Uterus (tissue), 4 donors: ENCODE data around the gene CEP104. TPM values are rescaled to one million over a fixed set of nuclear protein-coding genes. Genes with fewer than 3 reads are reported as not detected.

Source experiments
- DNase-seq, 2 donors: peaks; one replicate each; pipeline ENCODE4 v3.0.0-alpha.2; 2019 to 2020
- H3K27ac ChIP-seq, 2 donors: fragments of 200-600 bp; sonication (generic); 1 replicate in 1 of 2; 2 replicates in 1 of 2; pipeline ENCODE4 v1.5.1; 2016 to 2018
- H3K27me3 ChIP-seq, 2 donors: fragments of 200-600 bp; sonication (generic); one replicate each; pipeline ENCODE4 v1.5.1; 2018 to 2019; ENCODE audit warnings: control low read depth in 1 of 2
- H3K36me3 ChIP-seq, 2 donors: fragments of 200-600 bp; sonication (generic); one replicate each; pipeline ENCODE4 v1.5.1; 2019; ENCODE audit warnings: control low read depth in 1 of 2
- H3K4me1 ChIP-seq, 2 donors: fragments of 200-600 bp; sonication (generic); one replicate each; pipeline ENCODE4 v1.5.1; 2018 to 2019; ENCODE audit warnings: control low read depth in 1 of 2
- H3K4me3 ChIP-seq, 2 donors: fragments of 200-600 bp; sonication (generic); 1 replicate in 1 of 2; 2 replicates in 1 of 2; pipeline ENCODE4 v1.5.1; 2018 to 2019; ENCODE audit warnings: mild to moderate bottlenecking in 1 of 2
- H3K9me3 ChIP-seq, 2 donors: fragments of 200-600 bp; sonication (generic); one replicate each; pipeline ENCODE4 v1.5.1; 2019; ENCODE audit warnings: control low read depth in 1 of 2
- POLR2A ChIP-seq, 2 donors: fragments of 450-650 bp; IDR thresholded peaks; one replicate each; pipeline ENCODE4 v1.6.1; 2016; ENCODE audit warnings: antibody characterized with exemption in 2 of 2, mild to moderate bottlenecking in 1 of 2, moderate library complexity in 1 of 2
- intact Hi-C: fragments of 100-400 bp; cut with DNase I; formaldehyde crosslinking; loops from one replicate; pipeline ENCODE4 v1.15.1; 2023; ENCODE audit warnings: low total_unique reads
- total RNA-seq, 4 donors: library from RNA; depleted of rRNA in 3 of 4; stranded (reverse); fragments of >200 nt in 3 of 4; gene quantifications; one replicate each; pipeline versions ENCODE4 v1.1.0 to v1.2.4, GENCODE V29; 2014 to 2023
- TF ChIP-seq, protein P1 (sequence below), 4 experiments: fragments of 200-600 bp in 2 of 4; fragments of 450-650 bp in 2 of 4; sonication (generic) in 2 of 4; IDR thresholded peaks; one replicate each; pipeline ENCODE4 v1.5.1; 2016 to 2019; ENCODE audit warnings: antibody characterized with exemption in 4 of 4, mild to moderate bottlenecking in 2 of 4, moderate library complexity in 1 of 4
- donor health status: DM: yes; HTN: yes; CAD: no.

The CEP104 gene
- total RNA-seq, 4 donors from 2014 or later = 10.5 to 43.2 (median 22.1) TPM

GRCh38 chr1:3821004-3821403 lies 36.0 kb downstream of the CEP104 start:
- Histone ChIP-seq H3K4me3 (no peak overlapping the region), H3K4me1 (no peaks in the 10 kb centered on the region), H3K27me3 (no peaks in the 10 kb centered on the region), H3K27ac (no peak overlapping the region), H3K9me3 (no peaks in the 10 kb centered on the region), H3K36me3 (no peaks in the 10 kb centered on the region)
- TF ChIP-seq, protein P1, sequence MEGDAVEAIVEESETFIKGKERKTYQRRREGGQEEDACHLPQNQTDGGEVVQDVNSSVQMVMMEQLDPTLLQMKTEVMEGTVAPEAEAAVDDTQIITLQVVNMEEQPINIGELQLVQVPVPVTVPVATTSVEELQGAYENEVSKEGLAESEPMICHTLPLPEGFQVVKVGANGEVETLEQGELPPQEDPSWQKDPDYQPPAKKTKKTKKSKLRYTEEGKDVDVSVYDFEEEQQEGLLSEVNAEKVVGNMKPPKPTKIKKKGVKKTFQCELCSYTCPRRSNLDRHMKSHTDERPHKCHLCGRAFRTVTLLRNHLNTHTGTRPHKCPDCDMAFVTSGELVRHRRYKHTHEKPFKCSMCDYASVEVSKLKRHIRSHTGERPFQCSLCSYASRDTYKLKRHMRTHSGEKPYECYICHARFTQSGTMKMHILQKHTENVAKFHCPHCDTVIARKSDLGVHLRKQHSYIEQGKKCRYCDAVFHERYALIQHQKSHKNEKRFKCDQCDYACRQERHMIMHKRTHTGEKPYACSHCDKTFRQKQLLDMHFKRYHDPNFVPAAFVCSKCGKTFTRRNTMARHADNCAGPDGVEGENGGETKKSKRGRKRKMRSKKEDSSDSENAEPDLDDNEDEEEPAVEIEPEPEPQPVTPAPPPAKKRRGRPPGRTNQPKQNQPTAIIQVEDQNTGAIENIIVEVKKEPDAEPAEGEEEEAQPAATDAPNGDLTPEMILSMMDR (IDR thresholded peaks at IDR 0.05) = no peak
- TF ChIP-seq POLR2A (IDR thresholded peaks at IDR 0.05) = no peak
- intact Hi-C loops = no loop called here
- DNase-seq = no peak

- no peak for DNase-seq
Measured at GRCh38 chr1:3820316-3820715, 36.7 kb downstream of the CEP104 start.

GRCh38 chr1:3819771-3820200 lies 37.2 kb downstream of the CEP104 start:
- no peaks in the 10 kb centered on the region for H3K4me1 ChIP-seq
- H3K4me3 ChIP-seq = no peak overlapping the region
- TF ChIP-seq, protein P1 (IDR thresholded peaks at IDR 0.05) = no peak
- TF ChIP-seq POLR2A (IDR thresholded peaks at IDR 0.05) = no peak
- H3K27ac ChIP-seq = no peak overlapping the region
- DNase-seq = no peak
- intact Hi-C loops = no loop called here
- no peaks in the 10 kb centered on the region for H3K9me3 ChIP-seq
- H3K27me3 ChIP-seq = no peaks in the 10 kb centered on the region
- no peaks in the 10 kb centered on the region for H3K36me3 ChIP-seq

More at GRCh38 chr1:3820316-3820715, 36.7 kb downstream of the CEP104 start:
- H3K4me1 ChIP-seq = no peaks in the 10 kb centered on the region
- intact Hi-C loops = no loop called here
- no peak overlapping the region for H3K4me3 ChIP-seq
- H3K27me3 ChIP-seq = no peaks in the 10 kb centered on the region
- no peaks in the 10 kb centered on the region for H3K9me3 ChIP-seq
- no peaks in the 10 kb centered on the region for H3K36me3 ChIP-seq
- no peak overlapping the region for H3K27ac ChIP-seq
- TF ChIP-seq POLR2A (IDR thresholded peaks at IDR 0.05) = no peak
- TF ChIP-seq, protein P1 (IDR thresholded peaks at IDR 0.05) = no peak

DNA sequence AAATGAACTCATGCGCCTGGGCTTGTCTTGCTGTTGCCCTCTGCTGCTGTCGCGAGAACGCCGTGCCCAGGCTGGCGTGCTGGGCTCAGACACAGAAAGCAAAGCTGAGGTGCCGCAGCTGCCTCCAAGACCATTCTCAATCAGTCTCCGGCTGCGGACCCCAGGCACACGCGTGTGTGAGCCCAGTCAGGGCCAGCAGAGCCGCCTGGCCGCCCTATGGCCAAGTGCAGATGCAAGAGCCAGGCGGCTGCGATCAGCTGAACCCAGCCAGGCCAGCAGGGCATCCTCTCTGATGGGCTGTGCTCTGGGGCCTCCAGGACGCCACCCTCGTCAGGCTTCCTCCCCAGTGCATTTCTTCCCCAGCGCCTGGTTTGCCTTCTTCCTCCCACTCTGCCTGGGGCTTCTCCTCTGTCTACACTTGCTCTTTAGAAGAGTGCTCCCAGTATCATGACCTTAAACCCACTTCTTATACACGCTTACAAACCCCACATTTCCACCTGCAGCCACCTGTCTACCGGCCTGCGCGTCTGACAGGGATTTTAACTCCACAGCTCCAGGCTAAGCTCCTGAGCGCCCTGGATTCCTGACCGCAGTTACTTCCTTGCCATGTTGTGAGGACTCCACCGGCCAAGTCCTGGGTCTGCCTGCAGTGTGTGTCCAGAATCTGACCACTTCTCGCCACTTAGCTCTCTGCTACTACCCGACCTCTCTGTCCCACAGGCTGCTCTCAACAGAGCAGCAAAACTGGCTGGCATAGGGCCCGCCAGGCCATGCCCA lies 39.0 kb downstream of the CEP104 start:
- Histone ChIP-seq H3K4me3 (no peak overlapping the region), H3K9me3 (no peaks in the 10 kb centered on the region), H3K36me3 (no peaks in the 10 kb centered on the region), H3K4me1 (no peaks in the 10 kb centered on the region), H3K27me3 (no peaks in the 10 kb centered on the region), H3K27ac (no peak overlapping the region)
- DNase-seq = no peak
- TF ChIP-seq, protein P1 (IDR thresholded peaks at IDR 0.05) = no peak
- no peak for TF ChIP-seq POLR2A (IDR thresholded peaks at IDR 0.05)
- intact Hi-C loops = no loop called here

GRCh38 chr1:3817138-3817740 lies 39.8 kb downstream of the CEP104 start:
- TF ChIP-seq, protein P1 (IDR thresholded peaks at IDR 0.05) = no peak
- TF ChIP-seq POLR2A (IDR thresholded peaks at IDR 0.05) = no peak
- no peak overlapping the region for H3K4me3 ChIP-seq
- DNase-seq = no peak
- H3K27me3 ChIP-seq = no peaks in the 10 kb centered on the region
- intact Hi-C loops = no loop called here
- no peaks in the 10 kb centered on the region for H3K9me3 ChIP-seq
- H3K27ac ChIP-seq = no peak overlapping the region
- H3K36me3 ChIP-seq = no peaks in the 10 kb centered on the region
- no peaks in the 10 kb centered on the region for H3K4me1 ChIP-seq
